CD4-positive, CD25-positive, alpha-beta regulatory T cell (primary cell): Measurements from ENCODE around the gene CIB2. TPM values are rescaled to one million over a fixed set of nuclear protein-coding genes. Genes with fewer than 3 reads are reported as not detected.

Experiments used
- ATAC-seq, 2 donors: fragments of 150-1000 bp; cut with Tn5 transposase; one replicate each; pipeline ENCODE4 v1.10.0; 2021; ENCODE audit warnings: low read depth in 2 of 2, moderate number of reproducible peaks in 2 of 2, moderate library complexity in 1 of 2
- DNase-seq, 3 donors: peaks; one replicate each; pipeline versions ENCODE4 v3.0.0 to v3.0.0-alpha.2; 2012 to 2022; ENCODE audit warnings: mixed read lengths in 1 of 3
- H3K27ac ChIP-seq: one replicate; pipeline ENCODE4 v1.7.0; 2013; ENCODE audit warnings: mild to moderate bottlenecking, low read length; ENCODE audit not compliant: insufficient read depth, poor library complexity, severe bottlenecking
- H3K27me3 ChIP-seq: one replicate; pipeline ENCODE4 v1.7.0; 2013; ENCODE audit warnings: low read length; ENCODE audit not compliant: control insufficient read depth, insufficient read depth
- H3K36me3 ChIP-seq: one replicate; pipeline ENCODE4 v1.7.0; 2013; ENCODE audit warnings: mild to moderate bottlenecking, low read length, moderate library complexity; ENCODE audit not compliant: control insufficient read depth, insufficient read depth
- H3K4me1 ChIP-seq: 2 replicates; pipeline ENCODE4 v1.7.0; 2013; ENCODE audit warnings: mild to moderate bottlenecking, low read length; ENCODE audit not compliant: insufficient read depth, control insufficient read depth, poor library complexity, severe bottlenecking
- H3K4me3 ChIP-seq: one replicate; pipeline ENCODE4 v1.7.0; 2013; ENCODE audit warnings: low read depth, mild to moderate bottlenecking, low read length, moderate library complexity
- H3K9me3 ChIP-seq, 2 experiments: 1 replicate in 1 of 2; 2 replicates in 1 of 2; pipeline ENCODE4 v1.7.0; 2013; ENCODE audit warnings: low read length in 2 of 2, mild to moderate bottlenecking in 1 of 2, moderate library complexity in 1 of 2; ENCODE audit not compliant: control insufficient read depth in 2 of 2
- H3K27ac Mint-ChIP-seq, 3 donors: one replicate each; pipeline ENCODE4 v1.8.0; 2020 to 2022; ENCODE audit warnings: mild to moderate bottlenecking in 3 of 3, mixed read lengths in 3 of 3, moderate library complexity in 2 of 3
- H3K27me3 Mint-ChIP-seq: one replicate; pipeline ENCODE4 v1.8.0; 2022; ENCODE audit warnings: mild to moderate bottlenecking, mixed read lengths
- H3K36me3 Mint-ChIP-seq: one replicate; pipeline ENCODE4 v1.8.0; 2020; ENCODE audit warnings: mixed read lengths
- H3K4me1 Mint-ChIP-seq, 4 donors: one replicate each; pipeline ENCODE4 v1.8.0; 2020 to 2022; ENCODE audit warnings: mixed read lengths in 4 of 4, mild to moderate bottlenecking in 1 of 4
- H3K4me3 Mint-ChIP-seq, 4 donors: one replicate each; pipeline ENCODE4 v1.8.0; 2020 to 2022; ENCODE audit warnings: mild to moderate bottlenecking in 4 of 4, mixed read lengths in 4 of 4, moderate library complexity in 3 of 4
- H3K9me3 Mint-ChIP-seq, 7 donors: one replicate each; pipeline ENCODE4 v1.8.0; 2020 to 2022; ENCODE audit warnings: mixed read lengths in 7 of 7, mild to moderate bottlenecking in 3 of 7, moderate library complexity in 2 of 7
- polyA plus RNA-seq, 4 donors: library from polyadenylated mRNA; unstranded; fragments of 300-500 nt; fragmentation: Illumina TruSeq; gene quantifications; one replicate each; pipeline ENCODE4 v1.2.3, GENCODE V29; 2021
- total RNA-seq: library from RNA; stranded (reverse); gene quantifications from one replicate; pipeline ENCODE4 v1.2.3, GENCODE V29; 2022

The CIB2 gene
- total and polyA plus RNA-seq, 5 donors from 2014 or later = 0.94 to 2.7 (median 1.6) TPM

DNA sequence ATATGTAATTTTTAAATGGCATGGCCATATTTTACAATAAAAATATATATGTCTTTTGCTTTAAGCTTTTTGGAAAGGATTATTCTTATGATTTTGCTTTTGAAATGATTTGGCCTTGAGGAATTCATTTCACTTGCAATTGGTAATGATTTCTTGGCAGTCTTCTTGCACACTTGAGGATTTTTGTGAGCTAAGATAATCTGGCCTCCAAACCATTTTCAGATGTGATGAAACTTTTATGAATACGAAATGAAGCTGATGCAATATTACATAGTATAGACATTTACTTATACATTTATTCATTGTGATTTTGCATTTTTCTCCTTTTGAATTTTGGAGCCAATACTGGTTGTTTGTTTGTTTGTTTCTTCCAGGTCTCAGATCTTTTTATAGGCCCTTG, 45.3 kb downstream of the CIB2 start:
- Histone ChIP-seq H3K27me3 (no peaks in the 10 kb centered on the region), H3K36me3 (no peaks in the 10 kb centered on the region), H3K4me3 (no peak overlapping the region), H3K27ac (no peak overlapping the region), H3K4me1 (no peaks in the 10 kb centered on the region), H3K9me3 (no peaks in the 10 kb centered on the region)
- Mint-ChIP-seq H3K27me3 (no peaks in the 10 kb centered on the region), H3K4me3 (no peak overlapping the region), H3K9me3 (no peaks in the 10 kb centered on the region), H3K36me3 (no peaks in the 10 kb centered on the region), H3K4me1 (peaks cover 0 to 5% (median 0%) of the 10 kb centered on the region in 4 donors), H3K27ac (no peak overlapping the region)
- ATAC-seq (no peak), DNase-seq (no peak)

DNA sequence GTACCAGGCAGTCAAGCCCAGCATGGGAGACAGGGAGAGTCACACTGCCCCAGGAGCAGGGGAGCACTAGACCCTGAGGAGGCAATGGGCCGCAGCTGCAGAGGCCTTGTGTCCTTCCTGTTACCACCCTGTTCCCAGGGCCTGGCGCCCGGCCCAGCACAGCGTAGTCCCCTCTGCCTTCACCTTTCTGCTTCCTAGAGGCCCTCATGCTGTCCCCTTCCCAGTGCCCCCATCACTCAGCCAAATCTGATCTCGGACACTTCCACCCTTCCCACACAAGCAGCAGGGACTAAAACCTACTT, 46.8 kb downstream of the CIB2 start:
- Histone ChIP-seq H3K27me3 (no peaks in the 10 kb centered on the region), H3K4me1 (no peaks in the 10 kb centered on the region), H3K27ac (no peak overlapping the region), H3K36me3 (no peaks in the 10 kb centered on the region), H3K4me3 (no peak overlapping the region), H3K9me3 (no peaks in the 10 kb centered on the region)
- ATAC-seq (no peak), DNase-seq (no peak)
- Mint-ChIP-seq H3K9me3 (no peaks in the 10 kb centered on the region), H3K36me3 (no peaks in the 10 kb centered on the region), H3K4me1 (peaks cover 0 to 5% (median under 1%) of the 10 kb centered on the region in 4 donors), H3K27me3 (no peaks in the 10 kb centered on the region), H3K4me3 (no peak overlapping the region), H3K27ac (peak overlapping the region in 1 of 3 donors; percentile 75)

GRCh38 chr15:78083687-78084448, 47.4 kb downstream of the CIB2 start:
- no peaks in the 10 kb centered on the region for H3K36me3 ChIP-seq
- no peaks in the 10 kb centered on the region for H3K4me1 ChIP-seq
- no peak overlapping the region for H3K4me3 Mint-ChIP-seq
- no peaks in the 10 kb centered on the region for H3K27me3 Mint-ChIP-seq
- ATAC-seq (no peak), DNase-seq (peak in 1 of 3 donors; percentile 50)
- no peaks in the 10 kb centered on the region for H3K36me3 Mint-ChIP-seq
- H3K4me1 Mint-ChIP-seq = peaks cover 0 to 6% (median 3%) of the 10 kb centered on the region in 4 donors
- H3K9me3 Mint-ChIP-seq = no peaks in the 10 kb centered on the region
- H3K27me3 ChIP-seq = no peaks in the 10 kb centered on the region
- no peak overlapping the region for H3K27ac ChIP-seq
- no peaks in the 10 kb centered on the region for H3K9me3 ChIP-seq
- H3K4me3 ChIP-seq = no peak overlapping the region
- H3K27ac Mint-ChIP-seq = no peak overlapping the region

- ATAC-seq = no peak
- peaks cover 0 to 9% (median 5%) of the 10 kb centered on the region in 4 donors for H3K4me1 Mint-ChIP-seq
- H3K27me3 Mint-ChIP-seq = no peaks in the 10 kb centered on the region
Observed at GRCh38 chr15:78083186-78083585, 48.1 kb downstream of the CIB2 start.

DNA sequence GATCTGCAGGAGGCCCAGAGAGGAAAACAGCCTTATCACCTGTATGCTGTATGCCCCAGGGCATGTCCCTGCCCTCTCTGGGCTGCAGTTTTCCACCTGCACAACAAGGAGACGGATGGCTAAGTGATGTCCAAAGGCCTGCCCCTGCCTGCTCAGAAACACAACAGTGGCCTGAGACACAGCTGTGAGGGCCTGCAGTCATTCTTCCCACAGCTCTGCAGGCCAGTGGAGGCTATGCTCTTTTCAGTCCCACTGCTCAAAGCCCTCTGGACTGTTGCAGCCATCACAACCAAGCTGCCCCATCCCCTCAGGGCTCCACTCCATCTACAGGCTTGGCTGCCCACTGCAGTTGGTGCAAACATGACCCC, 48.5 kb downstream of the CIB2 start:
- H3K4me3 ChIP-seq = no peak overlapping the region
- H3K36me3 ChIP-seq = no peaks in the 10 kb centered on the region
- Mint-ChIP-seq H3K9me3 (peaks cover 0 to 3% (median 0%) of the 10 kb centered on the region in 7 donors), H3K27me3 (no peaks in the 10 kb centered on the region), H3K36me3 (no peaks in the 10 kb centered on the region), H3K27ac (no peak overlapping the region), H3K4me1 (peaks cover 0 to 13% (median 9%) of the 10 kb centered on the region in 4 donors), H3K4me3 (no peak overlapping the region)
- peaks cover 6% of the 10 kb centered on the region for H3K4me1 ChIP-seq
- H3K27me3 ChIP-seq = no peaks in the 10 kb centered on the region
- no peak for DNase-seq
- ATAC-seq = no peak
- no peaks in the 10 kb centered on the region for H3K9me3 ChIP-seq
- H3K27ac ChIP-seq = no peak overlapping the region

More at GRCh38 chr15:78083186-78083585, 48.1 kb downstream of the CIB2 start:
- Mint-ChIP-seq H3K36me3 (no peaks in the 10 kb centered on the region), H3K4me3 (no peak overlapping the region), H3K9me3 (no peaks in the 10 kb centered on the region), H3K27ac (no peak overlapping the region)
- DNase-seq = no peak
- no peak overlapping the region for H3K27ac ChIP-seq
- H3K27me3 ChIP-seq = no peaks in the 10 kb centered on the region
- no peaks in the 10 kb centered on the region for H3K36me3 ChIP-seq
- H3K9me3 ChIP-seq = no peaks in the 10 kb centered on the region
- H3K4me1 ChIP-seq = peaks cover 1% of the 10 kb centered on the region
- no peak overlapping the region for H3K4me3 ChIP-seq

DNA sequence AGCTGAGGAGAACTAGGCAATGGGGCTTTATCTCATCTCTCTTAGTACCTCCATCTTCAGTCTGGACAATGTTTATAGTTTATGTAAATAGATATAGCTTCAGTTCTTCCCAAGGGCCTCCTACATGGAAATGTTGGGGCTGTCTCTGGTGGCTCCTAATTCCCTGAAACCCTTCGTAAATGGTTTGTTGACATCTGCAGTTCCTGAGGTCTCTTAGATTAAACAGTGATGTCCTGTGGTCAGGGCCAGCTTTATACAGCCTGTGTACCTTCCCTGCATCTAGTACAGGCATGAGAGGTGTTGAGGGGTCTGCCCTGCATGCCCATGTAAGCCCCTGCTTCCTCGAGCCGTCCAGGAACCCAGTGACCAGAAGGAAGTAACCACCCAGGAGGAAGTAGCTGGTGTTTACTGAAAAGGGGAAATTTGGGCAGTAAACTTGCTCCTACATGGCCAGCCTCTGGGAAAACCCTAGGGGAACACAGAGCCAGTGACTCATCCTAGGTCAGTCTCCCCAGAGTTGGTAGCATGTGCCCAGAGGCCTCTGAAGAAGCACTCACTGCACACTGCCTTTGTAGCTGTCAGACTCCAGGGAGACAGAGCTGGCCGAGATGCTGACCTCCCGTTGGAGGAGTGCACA, 49.0 kb downstream of the CIB2 start:
- Mint-ChIP-seq H3K27ac (peak overlapping the region in 1 of 3 donors; percentile 45), H3K27me3 (no peaks in the 10 kb centered on the region), H3K4me3 (peak overlapping the region in 1 of 4 donors; percentile 48), H3K9me3 (peaks cover 0 to 3% (median 0%) of the 10 kb centered on the region in 7 donors), H3K36me3 (no peaks in the 10 kb centered on the region), H3K4me1 (peaks cover 0 to 13% (median 9%) of the 10 kb centered on the region in 4 donors)
- DNase-seq = no peak
- no peaks in the 10 kb centered on the region for H3K36me3 ChIP-seq
- no peak overlapping the region for H3K4me3 ChIP-seq
- H3K27ac ChIP-seq = no peak overlapping the region
- no peaks in the 10 kb centered on the region for H3K9me3 ChIP-seq
- H3K4me1 ChIP-seq = peaks cover 7% of the 10 kb centered on the region
- no peaks in the 10 kb centered on the region for H3K27me3 ChIP-seq
- no peak for ATAC-seq

DNA sequence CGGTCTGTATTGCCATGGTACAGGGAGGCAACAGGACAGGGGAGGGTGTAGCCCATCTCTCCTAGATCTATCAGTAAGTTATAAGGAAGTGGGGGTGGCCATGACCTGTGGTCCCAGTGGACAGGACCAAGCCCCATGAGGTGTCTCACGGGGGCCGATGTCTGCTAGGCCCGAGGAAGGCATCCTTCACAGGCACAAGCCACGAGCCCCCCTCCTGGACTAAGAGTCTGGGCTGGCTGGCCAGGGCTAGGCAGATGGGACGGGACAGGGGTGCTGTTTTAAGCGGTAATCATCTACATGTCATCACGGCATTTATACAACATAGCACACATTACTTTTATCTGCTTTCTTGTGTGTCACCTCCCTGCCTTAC, 51.2 kb downstream of the CIB2 start:
- peak overlapping the region in 1 of 3 donors; percentile 81 for H3K27ac Mint-ChIP-seq
- H3K9me3 ChIP-seq = no peaks in the 10 kb centered on the region
- H3K36me3 ChIP-seq = no peaks in the 10 kb centered on the region
- H3K36me3 Mint-ChIP-seq = no peaks in the 10 kb centered on the region
- peaks cover 0 to 3% (median 0%) of the 10 kb centered on the region in 7 donors for H3K9me3 Mint-ChIP-seq
- DNase-seq (no peak), ATAC-seq (no peak)
- peak overlapping the region in 2 of 4 donors; percentile 65 to 85 for H3K4me3 Mint-ChIP-seq
- peaks cover 26% of the 10 kb centered on the region for H3K4me1 ChIP-seq
- no peaks in the 10 kb centered on the region for H3K27me3 ChIP-seq
- peaks cover 6 to 31% (median 19%) of the 10 kb centered on the region in 4 donors for H3K4me1 Mint-ChIP-seq
- no peaks in the 10 kb centered on the region for H3K27me3 Mint-ChIP-seq
- no peak overlapping the region for H3K27ac ChIP-seq
- H3K4me3 ChIP-seq = no peak overlapping the region
